Activated naive CD4-positive, alpha-beta T cell treated with anti-CD3 and anti-CD28 coated beads, Interleukin-2, amount 50 U/mL, for 24 hours (primary cell): Measurements from ENCODE around the gene SLC39A11.
"Not testable (repeated sequence)": the region's sequence is repeated elsewhere in the genome, so short reads cannot be mapped to it uniquely, and the experiment has no call there.

Source experiments
- H3K27ac Mint-ChIP-seq: one replicate; pipeline ENCODE4 v1.8.0; 2021; ENCODE audit warnings: mild to moderate bottlenecking, mixed read lengths
- H3K27me3 Mint-ChIP-seq: one replicate; pipeline ENCODE4 v1.8.0; 2021; ENCODE audit warnings: mixed read lengths
- H3K36me3 Mint-ChIP-seq: one replicate; pipeline ENCODE4 v1.8.0; 2021; ENCODE audit warnings: mixed read lengths
- H3K4me1 Mint-ChIP-seq: one replicate; pipeline ENCODE4 v1.8.0; 2021; ENCODE audit warnings: mixed read lengths
- H3K4me3 Mint-ChIP-seq: one replicate; pipeline ENCODE4 v1.8.0; 2021; ENCODE audit warnings: mild to moderate bottlenecking, mixed read lengths
- H3K9me3 Mint-ChIP-seq: one replicate; pipeline ENCODE4 v1.8.0; 2021; ENCODE audit warnings: mixed read lengths

The SLC39A11 gene

GRCh38 chr17:73092523-73093135 is at the start of gene SLC39A11:
TSS of gene SLC39A11 (minus strand) at chr17:73092688. CDS start at chr17:73088764, 3,924 bp downstream.
- Mint-ChIP-seq H3K4me1 (peaks cover 30% of the 10 kb centered on the region), H3K9me3 (no peaks in the 10 kb centered on the region), H3K27me3 (peaks cover 3% of the 10 kb centered on the region), H3K4me3 (peak within 1 kb of the TSS; percentile 98), H3K27ac (peak within 1 kb of the TSS; percentile 97), H3K36me3 (no peaks in the 10 kb centered on the region)

GRCh38 chr17:73141411-73141810 is 48.9 kb upstream of the SLC39A11 start:
- Mint-ChIP-seq H3K9me3 (peaks cover 5% of the 10 kb centered on the region), H3K36me3 (peaks cover 2% of the 10 kb centered on the region), H3K4me3 (no peak overlapping the region), H3K4me1 (peaks cover 16% of the 10 kb centered on the region), H3K27ac (no peak overlapping the region), H3K27me3 (no peaks in the 10 kb centered on the region)

- Mint-ChIP-seq H3K27ac (no peak overlapping the region), H3K4me1 (peaks cover 16% of the 10 kb centered on the region), H3K9me3 (peaks cover 5% of the 10 kb centered on the region), H3K4me3 (no peak overlapping the region), H3K27me3 (no peaks in the 10 kb centered on the region), H3K36me3 (peaks cover 2% of the 10 kb centered on the region)
Measured at GRCh38 chr17:73140566-73140965, 48.1 kb upstream of the SLC39A11 start.

GRCh38 chr17:73139296-73139695 is 46.8 kb upstream of the SLC39A11 start:
- H3K4me1 Mint-ChIP-seq = peaks cover 16% of the 10 kb centered on the region
- peaks cover 2% of the 10 kb centered on the region for H3K36me3 Mint-ChIP-seq
- H3K4me3 Mint-ChIP-seq = no peak overlapping the region
- H3K27ac Mint-ChIP-seq = no peak overlapping the region
- peaks cover 4% of the 10 kb centered on the region for H3K9me3 Mint-ChIP-seq
- no peaks in the 10 kb centered on the region for H3K27me3 Mint-ChIP-seq

- Mint-ChIP-seq H3K27ac (no peak overlapping the region), H3K36me3 (no peaks in the 10 kb centered on the region), H3K4me1 (peaks cover 11% of the 10 kb centered on the region), H3K27me3 (no peaks in the 10 kb centered on the region), H3K9me3 (no peaks in the 10 kb centered on the region), H3K4me3 (no peak overlapping the region)
Measured at GRCh38 chr17:73138541-73139138, 46.2 kb upstream of the SLC39A11 start.

GRCh38 chr17:73137376-73137775 is 44.9 kb upstream of the SLC39A11 start:
- Mint-ChIP-seq H3K9me3 (no peaks in the 10 kb centered on the region), H3K4me3 (no peak overlapping the region), H3K36me3 (no peaks in the 10 kb centered on the region), H3K27ac (no peak overlapping the region), H3K4me1 (no peaks in the 10 kb centered on the region), H3K27me3 (no peaks in the 10 kb centered on the region)

- Mint-ChIP-seq H3K27me3 (no peaks in the 10 kb centered on the region), H3K4me3 (no peak overlapping the region), H3K36me3 (no peaks in the 10 kb centered on the region), H3K27ac (no peak overlapping the region), H3K9me3 (no peaks in the 10 kb centered on the region), H3K4me1 (no peaks in the 10 kb centered on the region)
Measured at GRCh38 chr17:73135766-73136165, 43.3 kb upstream of the SLC39A11 start.

- Mint-ChIP-seq H3K9me3 (no peaks in the 10 kb centered on the region), H3K27ac (no peak overlapping the region), H3K27me3 (no peaks in the 10 kb centered on the region), H3K4me1 (no peaks in the 10 kb centered on the region), H3K36me3 (no peaks in the 10 kb centered on the region), H3K4me3 (no peak overlapping the region)
Measured at GRCh38 chr17:73133911-73134649, 41.6 kb upstream of the SLC39A11 start.

GRCh38 chr17:73132085-73132492 is 39.6 kb upstream of the SLC39A11 start:
- no peaks in the 10 kb centered on the region for H3K27me3 Mint-ChIP-seq
- H3K4me3 Mint-ChIP-seq = no peak overlapping the region
- no peak overlapping the region for H3K27ac Mint-ChIP-seq
- no peaks in the 10 kb centered on the region for H3K9me3 Mint-ChIP-seq
- no peaks in the 10 kb centered on the region for H3K4me1 Mint-ChIP-seq
- no peaks in the 10 kb centered on the region for H3K36me3 Mint-ChIP-seq

- not testable (repeated sequence) for H3K9me3 Mint-ChIP-seq, H3K4me1 Mint-ChIP-seq, H3K4me3 Mint-ChIP-seq, H3K27ac Mint-ChIP-seq, H3K36me3 Mint-ChIP-seq, H3K27me3 Mint-ChIP-seq
Measured at GRCh38 chr17:73131439-73131838, 39.0 kb upstream of the SLC39A11 start.

- no peaks in the 10 kb centered on the region for H3K4me1 Mint-ChIP-seq
- H3K27me3 Mint-ChIP-seq = no peaks in the 10 kb centered on the region
- H3K27ac Mint-ChIP-seq = no peak overlapping the region
- no peak overlapping the region for H3K4me3 Mint-ChIP-seq
- no peaks in the 10 kb centered on the region for H3K36me3 Mint-ChIP-seq
- no peaks in the 10 kb centered on the region for H3K9me3 Mint-ChIP-seq
Measured at GRCh38 chr17:73130977-73131376, 38.5 kb upstream of the SLC39A11 start.

- Mint-ChIP-seq H3K36me3 (no peaks in the 10 kb centered on the region), H3K4me1 (no peaks in the 10 kb centered on the region), H3K9me3 (no peaks in the 10 kb centered on the region), H3K27me3 (no peaks in the 10 kb centered on the region), H3K27ac (no peak overlapping the region), H3K4me3 (no peak overlapping the region)
Measured at GRCh38 chr17:73128496-73128895, 36.0 kb upstream of the SLC39A11 start.

GRCh38 chr17:73126716-73127473 is 34.4 kb upstream of the SLC39A11 start:
- Mint-ChIP-seq H3K4me1 (no peaks in the 10 kb centered on the region), H3K27ac (no peak overlapping the region)

GRCh38 chr17:73123606-73124320 is 31.3 kb upstream of the SLC39A11 start:
- Mint-ChIP-seq H3K4me3 (no peak overlapping the region), H3K27ac (no peak overlapping the region), H3K27me3 (no peaks in the 10 kb centered on the region), H3K36me3 (no peaks in the 10 kb centered on the region), H3K9me3 (no peaks in the 10 kb centered on the region), H3K4me1 (no peaks in the 10 kb centered on the region)

More at GRCh38 chr17:73126716-73127473, 34.4 kb upstream of the SLC39A11 start:
- Mint-ChIP-seq H3K9me3 (no peaks in the 10 kb centered on the region), H3K27me3 (no peaks in the 10 kb centered on the region), H3K4me3 (no peak overlapping the region), H3K36me3 (no peaks in the 10 kb centered on the region)

- no peaks in the 10 kb centered on the region for H3K36me3 Mint-ChIP-seq
- H3K9me3 Mint-ChIP-seq = no peaks in the 10 kb centered on the region
- no peaks in the 10 kb centered on the region for H3K27me3 Mint-ChIP-seq
- no peak overlapping the region for H3K4me3 Mint-ChIP-seq
- no peaks in the 10 kb centered on the region for H3K4me1 Mint-ChIP-seq
- no peak overlapping the region for H3K27ac Mint-ChIP-seq
Measured at GRCh38 chr17:73122953-73123605, 30.6 kb upstream of the SLC39A11 start.
